AG08396 (cell line): Measurements from ENCODE around the gene CD36.

Source experiments
- DNase-seq: peaks from one replicate; pipeline ENCODE4 v3.0.0; 2012; ENCODE audit warnings: low spot score, mixed read lengths

CD36 gene

GRCh38 chr7:80637911-80638765, at the start of gene CD36:
CD36 (plus strand) TSS chr7:80638642; CDS start chr7:80646741, 8,099 bp downstream.
- DNase-seq: no peak

DNA sequence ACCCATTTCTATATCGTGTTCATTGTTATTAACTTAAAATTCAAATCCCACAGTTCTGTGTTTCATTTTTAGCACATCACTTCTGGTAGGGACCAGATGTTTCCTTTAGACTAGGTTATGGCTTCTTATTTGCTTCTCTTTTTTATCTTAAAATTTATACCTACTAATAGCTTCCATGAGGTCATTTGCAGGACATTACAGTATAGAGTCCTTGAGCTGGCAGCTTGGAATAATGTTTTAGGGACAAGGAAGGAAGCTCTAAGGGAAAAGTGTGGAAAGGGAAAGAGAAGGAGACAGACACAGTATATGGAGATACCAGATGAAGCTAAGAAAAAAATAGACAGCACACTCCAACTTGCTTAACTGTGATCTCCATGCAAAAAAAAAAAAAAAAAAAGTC, 48.8 kb upstream of the CD36 start:
- no peak for DNase-seq

DNA sequence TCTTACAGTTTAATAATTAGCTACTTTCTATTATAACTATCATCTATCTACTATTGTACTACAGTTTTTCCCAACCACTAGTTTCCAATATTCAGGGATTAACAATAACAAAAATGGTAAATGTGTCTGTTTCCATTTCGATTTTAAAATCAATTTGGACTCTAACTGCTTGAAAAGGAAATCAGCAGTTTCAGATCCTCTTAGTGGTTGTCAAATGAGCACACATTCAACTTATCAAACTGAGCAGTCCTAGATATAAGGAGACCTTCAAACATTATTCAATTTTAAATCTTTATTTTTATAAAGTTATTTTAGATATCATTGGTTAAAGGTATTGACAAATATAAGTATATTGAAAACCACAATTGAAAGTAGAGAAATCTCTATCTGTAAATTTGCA, 46.8 kb upstream of the CD36 start:
- DNase-seq: no peak

GRCh38 chr7:80593869-80594586, 44.4 kb upstream of the CD36 start:
- no peak for DNase-seq

DNA sequence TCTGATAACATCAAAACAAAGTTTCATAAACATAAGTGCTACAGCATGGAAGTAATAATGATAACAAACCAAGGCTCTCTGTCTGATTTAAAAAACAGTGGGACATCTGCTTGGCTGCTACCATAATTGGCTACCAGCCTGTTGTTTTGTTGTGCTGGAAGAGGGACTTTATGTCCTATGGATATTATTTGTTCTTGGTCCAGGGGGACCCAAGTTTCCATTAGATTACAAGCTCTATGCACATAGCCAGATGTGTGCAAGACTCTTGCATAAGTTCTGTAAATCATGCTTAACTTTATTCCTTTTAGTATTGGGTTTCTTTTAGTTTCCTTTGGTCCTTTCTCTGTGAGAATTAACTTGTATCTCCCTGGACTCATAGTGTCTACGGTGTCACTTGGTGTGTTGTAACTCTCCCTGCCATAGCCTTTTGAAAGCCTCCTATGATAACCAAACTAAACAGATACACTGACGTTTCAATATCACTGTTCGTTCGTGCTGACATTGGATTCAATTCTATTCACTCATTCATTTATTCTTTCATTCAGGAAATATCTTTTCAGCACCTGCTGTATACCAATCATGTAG, 41.4 kb upstream of the CD36 start:
- DNase-seq: no peak

GRCh38 chr7:80597875-80598274, 40.6 kb upstream of the CD36 start:
- DNase-seq: no peak

- no peak for DNase-seq
These were observed 38.4 kb upstream of the CD36 start for GRCh38 chr7:80600046-80600445.

DNA sequence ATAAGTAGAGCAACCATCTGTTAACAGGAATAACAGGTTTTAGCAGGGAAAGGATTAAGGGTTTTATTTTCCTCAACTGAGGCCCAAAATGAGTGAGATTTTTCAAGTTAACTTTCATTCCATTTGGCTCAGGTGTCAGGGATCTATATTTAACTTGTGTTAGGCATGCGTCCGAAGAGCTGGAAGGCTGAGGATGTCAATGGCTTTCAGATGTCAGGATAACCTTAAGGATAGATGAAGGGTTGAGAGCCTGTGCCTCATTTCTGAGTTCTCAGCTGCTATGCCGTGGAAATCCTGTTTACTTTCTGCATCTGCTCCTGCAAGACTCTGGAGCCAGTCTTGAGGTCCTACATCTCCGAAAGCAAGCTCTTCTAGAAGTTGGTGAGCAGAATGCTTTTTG, 36.4 kb upstream of the CD36 start:
- DNase-seq: no peak

GRCh38 chr7:80603940-80604339, 34.5 kb upstream of the CD36 start:
- no peak for DNase-seq

GRCh38 chr7:80604436-80604835, 34.0 kb upstream of the CD36 start:
- no peak for DNase-seq

GRCh38 chr7:80607136-80607535, 31.3 kb upstream of the CD36 start:
- no peak for DNase-seq

- no peak for DNase-seq
These were observed 30.1 kb upstream of the CD36 start for GRCh38 chr7:80608336-80608735.

- no peak for DNase-seq
These were observed 28.7 kb upstream of the CD36 start for GRCh38 chr7:80609751-80610150.

DNA sequence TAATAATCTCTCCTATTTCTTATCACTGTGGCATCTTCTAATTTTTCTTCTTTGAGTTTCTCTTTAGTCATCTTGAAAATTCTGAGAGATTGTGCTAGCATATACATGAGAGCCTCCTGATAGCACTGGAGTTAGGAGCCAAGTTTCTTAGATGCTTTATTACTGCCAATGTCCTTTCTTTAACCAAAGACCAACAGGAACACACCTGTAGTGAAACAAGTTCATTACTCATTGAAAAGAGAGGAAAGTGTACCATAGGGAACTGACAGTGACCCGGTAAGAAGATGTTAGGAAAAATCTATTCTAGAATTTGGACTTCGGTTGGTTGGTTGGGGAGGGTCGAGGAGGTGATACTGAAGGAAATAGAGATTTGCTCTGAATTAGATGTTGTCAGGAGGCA, 27.1 kb upstream of the CD36 start:
- no peak for DNase-seq

GRCh38 chr7:80611779-80612178, 26.7 kb upstream of the CD36 start:
- peak; percentile 12 for DNase-seq

DNA sequence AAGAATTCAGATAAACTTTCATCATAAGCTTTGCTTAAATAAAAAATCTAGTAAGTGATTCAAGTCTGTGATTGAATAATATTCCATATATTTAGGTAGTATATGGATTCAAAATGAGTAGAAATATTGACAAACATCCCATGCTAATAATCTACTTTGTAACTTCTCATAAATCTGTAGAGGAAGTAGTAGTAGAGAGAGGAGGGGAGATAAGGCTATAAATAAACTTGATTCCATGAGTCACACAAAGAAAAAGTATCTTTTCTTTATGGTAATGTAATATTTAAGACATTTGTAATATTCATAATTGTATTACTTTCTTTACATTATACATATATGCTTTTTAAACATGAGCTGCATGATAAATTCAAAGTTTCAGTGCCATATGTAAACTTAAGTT, 25.6 kb upstream of the CD36 start:
- no peak for DNase-seq

GRCh38 chr7:80613519-80613918, 24.9 kb upstream of the CD36 start:
- no peak for DNase-seq

DNA sequence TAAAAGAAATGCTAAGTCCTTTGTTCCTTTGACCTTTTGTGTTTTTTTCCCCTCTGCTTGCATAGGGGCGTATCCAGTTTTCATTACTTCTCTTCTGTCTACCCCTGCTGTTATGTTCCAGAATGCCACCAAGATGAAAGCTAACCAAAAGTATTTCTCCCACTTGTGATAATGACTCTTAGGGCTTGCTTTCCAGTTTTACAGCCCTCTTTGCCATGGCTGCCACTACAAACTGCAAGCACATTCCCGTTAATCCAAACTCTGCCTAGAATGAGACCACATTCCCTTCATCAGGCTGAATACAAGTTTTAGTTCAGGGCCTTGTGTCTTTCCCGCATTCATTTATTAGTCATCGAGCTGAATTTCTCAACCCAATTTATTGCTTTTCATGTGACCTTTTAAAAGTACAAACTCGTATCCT, 23.6 kb upstream of the CD36 start:
- no peak for DNase-seq

DNA sequence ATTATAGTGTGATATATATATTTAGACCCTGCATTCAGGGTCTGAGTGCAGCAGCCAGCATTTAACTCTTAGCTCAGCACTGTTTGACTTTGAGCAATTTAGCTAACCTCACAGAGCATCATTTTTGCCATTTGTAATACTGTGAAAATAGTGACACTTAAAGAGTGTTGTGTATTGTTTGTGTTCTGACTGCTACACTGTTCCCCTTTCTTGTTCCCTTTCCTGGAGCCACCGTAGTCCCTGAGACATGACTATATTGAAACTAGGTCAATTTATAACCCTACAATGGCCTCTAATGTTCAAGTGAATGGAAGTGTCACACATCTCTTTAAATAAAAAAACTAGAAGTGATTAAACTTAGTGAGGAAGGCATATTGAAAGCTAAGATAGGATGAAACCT, 20.3 kb upstream of the CD36 start:
- no peak for DNase-seq

GRCh38 chr7:80619741-80620140, 18.7 kb upstream of the CD36 start:
- no peak for DNase-seq

- no peak for DNase-seq
These were observed 15.9 kb upstream of the CD36 start for GRCh38 chr7:80622541-80622940.

DNA sequence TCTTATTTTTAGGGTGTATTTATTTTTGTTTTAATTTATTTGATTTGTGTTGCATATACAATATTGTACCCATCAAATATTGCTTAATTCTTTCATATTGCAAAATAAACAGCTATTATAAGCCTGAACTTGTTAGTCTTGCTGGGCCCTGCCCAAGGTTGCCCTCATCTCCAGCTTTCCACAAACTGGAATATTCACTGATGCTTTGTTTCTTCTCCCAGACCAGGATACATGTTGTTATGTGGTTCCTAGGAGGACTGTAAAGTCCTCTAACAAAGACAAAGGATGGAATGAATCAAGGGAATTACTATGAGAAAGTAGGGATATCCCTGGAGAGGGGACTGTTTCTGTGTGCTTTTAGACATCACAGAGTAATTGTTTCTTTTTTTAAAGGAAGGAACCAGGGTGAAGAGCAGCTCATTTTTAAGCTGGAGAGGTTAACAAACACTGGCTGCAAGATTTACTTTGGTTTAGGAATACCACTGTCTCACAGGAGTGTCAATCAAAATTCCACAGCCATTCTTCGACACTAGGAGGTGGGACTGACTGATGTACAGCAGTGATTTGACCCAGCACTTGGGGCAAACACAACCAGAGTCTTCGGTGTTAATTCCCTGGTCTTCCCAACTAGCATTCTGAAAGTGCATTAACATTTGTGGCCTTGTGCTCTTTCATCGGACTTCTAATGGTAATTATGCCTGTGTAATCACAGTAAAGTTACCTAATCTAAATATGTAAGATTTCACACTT, 14.8 kb upstream of the CD36 start:
- DNase-seq: no peak
